OCI-LY7 (cell line): ENCODE data around the gene PPIH. TPM values are rescaled to one million over a fixed set of nuclear protein-coding genes. Genes with fewer than 3 reads are reported as not detected.

ENCODE experiments used
- BruUV-seq: library from RNA; stranded (reverse); fragments of 400-500 nt; replicated peaks from 2 replicates; lab custom pipeline; 2021; lab: Mats Ljungman, UMichigan
- CTCF ChIA-PET: fragments of 300-600 bp; sonication (Branson Sonifier 250); formaldehyde crosslinking; loops from one replicate; lab custom pipeline; 2022; ENCODE audit warnings: antibody characterized with exemption; ENCODE audit not compliant: unreplicated experiment; lab: Charles Lee
- POLR2A ChIA-PET: fragments of 300-600 bp; sonication (Branson Sonifier 250); formaldehyde crosslinking; loops from one replicate; lab custom pipeline; 2022; ENCODE audit warnings: antibody characterized with exemption; lab: Charles Lee
- DNase-seq: peaks from one replicate; pipeline ENCODE4 v3.0.0-alpha.2; 2015; ENCODE audit warnings: low spot score
- H2AFZ ChIP-seq: fragments of 200-600 bp; sonication (generic), shearing (Covaris generic); 2 replicates; pipeline ENCODE4 v1.6.1; 2014; ENCODE audit warnings: mild to moderate bottlenecking, antibody characterized with exemption, low read length, moderate library complexity
- H3K27ac ChIP-seq: fragments of 200-600 bp; sonication (generic); 2 replicates; pipeline ENCODE4 v1.5.1; 2014; ENCODE audit warnings: mixed run types, low read depth, mild to moderate bottlenecking, moderate library complexity, low read length, inconsistent platforms; ENCODE audit not compliant: poor library complexity, severe bottlenecking
- H3K36me3 ChIP-seq: fragments of 200-600 bp; sonication (generic); 2 replicates; pipeline ENCODE4 v1.6.1; 2014; ENCODE audit warnings: mild to moderate bottlenecking, antibody characterized with exemption, low read length, moderate library complexity, mixed read lengths; ENCODE audit not compliant: insufficient read depth
- H3K4me1 ChIP-seq: fragments of 200-600 bp; sonication (generic); 2 replicates; pipeline ENCODE4 v1.5.1; 2014; ENCODE audit warnings: mild to moderate bottlenecking, low read length; ENCODE audit not compliant: insufficient read depth, poor library complexity, severe bottlenecking
- H3K4me2 ChIP-seq: fragments of 200-600 bp; sonication (generic); 2 replicates; pipeline ENCODE4 v1.6.1; 2014; ENCODE audit warnings: mild to moderate bottlenecking, low read length
- H3K4me3 ChIP-seq: fragments of 200-600 bp; sonication (generic); 2 replicates; pipeline ENCODE4 v1.5.1; 2014; ENCODE audit warnings: mild to moderate bottlenecking, low read depth, low read length; ENCODE audit not compliant: poor library complexity, severe bottlenecking
- H3K79me2 ChIP-seq: fragments of 200-600 bp; sonication (generic); 2 replicates; pipeline ENCODE4 v1.6.1; 2016; ENCODE audit warnings: low read depth, mild to moderate bottlenecking, low read length, moderate library complexity, mixed read lengths; ENCODE audit not compliant: insufficient read depth
- H3K9me2 ChIP-seq: fragments of 200-600 bp; sonication (generic); 2 replicates; pipeline ENCODE4 v1.6.1; 2016; ENCODE audit warnings: mild to moderate bottlenecking, low read length, mixed read lengths; ENCODE audit not compliant: insufficient read depth
- H3K9me3 ChIP-seq: fragments of 200-600 bp; sonication (generic); 2 replicates; pipeline ENCODE4 v1.6.1; 2014; ENCODE audit warnings: mild to moderate bottlenecking, mixed run types, low read length, mixed read lengths
- H4K20me1 ChIP-seq: fragments of 200-600 bp; sonication (generic); 2 replicates; pipeline ENCODE4 v1.6.1; 2014; ENCODE audit warnings: mild to moderate bottlenecking, antibody characterized with exemption, low read length, moderate library complexity, mixed read lengths; ENCODE audit not compliant: insufficient read depth
- EZH2phosphoT487 ChIP-seq: fragments of 200-600 bp; sonication (generic); IDR thresholded peaks from 2 replicates; pipeline ENCODE4 v1.6.1; 2018; ENCODE audit warnings: low read depth, borderline replicate concordance, mild to moderate bottlenecking, mixed run types, antibody characterized with exemption, low read length, moderate library complexity, mixed read lengths
- intact Hi-C: fragments of 100-400 bp; cut with micrococcal nuclease; formaldehyde crosslinking; loops from one replicate; pipeline ENCODE4 v1.10.0; 2022; ENCODE audit not compliant: unreplicated experiment
- total RNA-seq, 2 experiments: library from RNA; depleted of rRNA in 1 of 2; stranded (reverse); fragments of >200 nt in 1 of 2; shearing (Covaris generic) in 1 of 2; gene quantifications; 2 replicates each; pipeline ENCODE4 v1.2.3, GENCODE V29; 2014 to 2022
- TF ChIP-seq, protein P1 (sequence below): fragments of 200-600 bp; sonication (generic); conservative IDR thresholded peaks from 2 replicates; pipeline ENCODE4 v1.5.1; 2014; ENCODE audit warnings: mild to moderate bottlenecking, antibody characterized with exemption, low read length, moderate library complexity, mixed read lengths

The PPIH gene
- total RNA-seq, 2 experiments from 2014 or later, result 74.4 to 100 TPM

DNA sequence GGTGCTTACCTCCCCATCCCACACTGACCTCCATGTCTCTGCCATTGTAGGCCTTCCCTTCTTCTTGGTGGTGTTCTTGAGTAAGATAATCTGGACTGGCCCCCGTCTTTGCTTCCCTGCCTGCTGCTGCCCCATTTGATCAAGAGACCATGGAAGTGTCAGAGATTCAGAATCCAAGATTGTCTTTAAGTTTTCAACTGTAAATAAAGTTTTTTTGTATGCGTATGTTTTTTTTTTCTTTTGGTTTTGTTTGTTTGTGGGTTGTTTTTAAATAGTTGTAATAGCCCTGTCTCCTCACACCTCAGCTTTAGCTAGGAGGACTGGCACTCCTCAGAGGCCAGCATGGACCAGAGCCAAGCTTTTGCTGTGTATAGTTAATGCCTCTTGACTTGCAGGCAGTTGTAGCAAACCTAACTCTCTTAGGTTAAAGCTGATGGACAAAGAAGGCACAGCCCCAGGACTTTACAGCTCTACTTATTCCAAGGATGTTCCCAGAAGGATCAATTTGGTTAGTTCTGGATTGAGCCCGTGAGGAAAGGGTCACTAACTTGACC is 18.4 kb downstream of the PPIH start:
- Histone ChIP-seq H3K4me2 (no peak overlapping the region), H3K9me3 (no peaks in the 10 kb centered on the region), H3K4me1 (peaks cover 22% of the 10 kb centered on the region), H2AFZ (no peak overlapping the region), H4K20me1 (no peaks in the 10 kb centered on the region), H3K9me2 (no peaks in the 10 kb centered on the region), H3K36me3 (peaks cover 49% of the 10 kb centered on the region), H3K27ac (no peak overlapping the region), H3K4me3 (no peak overlapping the region), H3K79me2 (peaks cover 16% of the 10 kb centered on the region; the same call in 1 of the 2 replicates)
- intact Hi-C loops, result no loop called here
- no TSS peak for BruUV-seq
- DNase-seq, result no peak
- POLR2A ChIA-PET, result no interaction called here
- no peak for TF ChIP-seq EZH2phosphoT487
- TF ChIP-seq, protein P1, sequence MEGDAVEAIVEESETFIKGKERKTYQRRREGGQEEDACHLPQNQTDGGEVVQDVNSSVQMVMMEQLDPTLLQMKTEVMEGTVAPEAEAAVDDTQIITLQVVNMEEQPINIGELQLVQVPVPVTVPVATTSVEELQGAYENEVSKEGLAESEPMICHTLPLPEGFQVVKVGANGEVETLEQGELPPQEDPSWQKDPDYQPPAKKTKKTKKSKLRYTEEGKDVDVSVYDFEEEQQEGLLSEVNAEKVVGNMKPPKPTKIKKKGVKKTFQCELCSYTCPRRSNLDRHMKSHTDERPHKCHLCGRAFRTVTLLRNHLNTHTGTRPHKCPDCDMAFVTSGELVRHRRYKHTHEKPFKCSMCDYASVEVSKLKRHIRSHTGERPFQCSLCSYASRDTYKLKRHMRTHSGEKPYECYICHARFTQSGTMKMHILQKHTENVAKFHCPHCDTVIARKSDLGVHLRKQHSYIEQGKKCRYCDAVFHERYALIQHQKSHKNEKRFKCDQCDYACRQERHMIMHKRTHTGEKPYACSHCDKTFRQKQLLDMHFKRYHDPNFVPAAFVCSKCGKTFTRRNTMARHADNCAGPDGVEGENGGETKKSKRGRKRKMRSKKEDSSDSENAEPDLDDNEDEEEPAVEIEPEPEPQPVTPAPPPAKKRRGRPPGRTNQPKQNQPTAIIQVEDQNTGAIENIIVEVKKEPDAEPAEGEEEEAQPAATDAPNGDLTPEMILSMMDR, result no peak
- CTCF ChIA-PET, result no interaction called here

DNA sequence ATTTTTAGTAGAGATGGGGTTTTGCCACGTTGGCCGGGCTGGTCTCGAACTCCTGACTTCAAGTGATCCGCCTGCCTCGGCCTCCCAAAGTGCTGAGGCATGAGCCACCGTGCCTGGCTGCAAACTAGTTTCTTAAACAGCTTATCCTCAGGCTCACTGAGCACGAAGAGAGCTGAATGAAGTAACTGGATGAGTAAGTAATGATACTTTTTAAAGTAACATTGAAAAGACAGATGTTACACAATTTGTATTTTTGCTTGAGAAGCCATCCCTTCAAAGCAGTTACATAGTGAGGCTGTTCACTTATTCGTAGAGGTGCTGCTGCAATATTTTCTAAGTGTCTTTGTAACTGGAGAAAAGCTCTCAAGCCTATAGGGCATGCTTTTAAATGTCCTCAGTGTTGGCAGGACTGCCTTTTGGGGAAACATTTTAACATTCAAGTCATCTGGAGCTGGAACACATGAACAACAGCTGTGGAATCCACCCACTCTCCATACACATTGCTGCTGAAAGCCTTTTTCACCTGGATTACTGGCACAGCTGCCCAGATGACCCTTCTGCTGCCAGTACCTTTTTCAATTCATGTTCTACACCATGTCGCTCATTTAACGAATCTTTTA is 21.3 kb downstream of the PPIH start:
- ChIA-PET POLR2A (interaction anchor here (1.1 to 1.4 kb wide), 3 partner anchors 10 to 21 kb away, joined by 3 to 4 read pairs (median 3); partner anchors contain the start of gene PPIH), CTCF (no interaction called here)
- intact Hi-C loops, result no loop called here
- Histone ChIP-seq H3K4me2 (peak overlapping the region; percentile 92), H3K27ac (no peak overlapping the region), H3K4me3 (peak overlapping the region; percentile 84), H3K4me1 (peaks cover 28% of the 10 kb centered on the region), H4K20me1 (peaks cover 15% of the 10 kb centered on the region), H3K79me2 (peaks cover 34% of the 10 kb centered on the region), H3K9me2 (no peaks in the 10 kb centered on the region), H3K9me3 (no peaks in the 10 kb centered on the region), H3K36me3 (peaks cover 39% of the 10 kb centered on the region), H2AFZ (no peak overlapping the region)
- TF ChIP-seq, protein P1, result no peak
- no peak for TF ChIP-seq EZH2phosphoT487
- no peak for DNase-seq
- BruUV-seq, result no TSS peak

DNA sequence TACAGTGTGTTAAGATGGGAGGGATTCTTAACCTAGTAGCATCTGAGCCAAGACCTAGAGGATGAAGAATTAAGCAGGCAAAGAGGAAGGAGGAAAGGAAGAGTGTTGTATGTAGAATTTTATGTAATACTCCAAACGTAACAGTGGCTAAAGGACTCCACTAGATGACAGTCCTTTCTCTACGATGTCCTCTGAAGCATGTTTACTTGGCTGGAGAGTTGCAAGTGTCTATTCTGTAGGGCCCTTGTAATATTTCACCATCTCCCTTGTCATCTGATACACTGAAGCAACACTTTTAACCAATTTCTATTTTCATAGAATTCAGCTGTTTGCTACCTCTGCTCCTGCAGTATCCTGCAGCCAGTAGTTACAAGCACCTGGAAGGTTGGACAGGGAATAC is 21.8 kb downstream of the PPIH start:
- Histone ChIP-seq H4K20me1 (peaks cover 21% of the 10 kb centered on the region), H3K9me2 (no peaks in the 10 kb centered on the region), H3K4me3 (peak overlapping the region; percentile 84), H2AFZ (no peak overlapping the region), H3K27ac (no peak overlapping the region), H3K4me1 (peaks cover 34% of the 10 kb centered on the region), H3K36me3 (peaks cover 39% of the 10 kb centered on the region), H3K9me3 (no peaks in the 10 kb centered on the region), H3K4me2 (peak overlapping the region; percentile 92), H3K79me2 (peaks cover 40% of the 10 kb centered on the region)
- ChIA-PET CTCF (interaction anchor here (0.7 kb wide), 1 partner anchor 39 kb away, joined by 3 read pairs; no protein-coding TSS in a partner anchor), POLR2A (interaction anchor here (0.7 to 1.5 kb wide), 3 partner anchors 17 to 344 kb away, joined by 3 to 7 read pairs (median 4); partner anchors contain the start of gene PPIH)
- TF ChIP-seq EZH2phosphoT487, result no peak
- TF ChIP-seq, protein P1, result no peak
- no peak for DNase-seq
- no TSS peak for BruUV-seq
- intact Hi-C loops, result loop anchor here (5.0 kb wide), 1 partner anchor 262 kb away; no protein-coding TSS in a partner anchor
